GM21360 (cell line): ENCODE results near the gene IRX6.

Experiments used
- ATAC-seq: cut with Tn5 transposase; IDR thresholded peaks from one replicate; pipeline ENCODE4 v1.9.1; 2021; ENCODE audit warnings: mild to moderate bottlenecking, moderate library complexity; ENCODE audit not compliant: unreplicated experiment

IRX6 gene

GRCh38 chr16:55364811-55365210, 40.8 kb downstream of the IRX6 start:
- ATAC-seq: no peak

- ATAC-seq: no peak
These were observed 43.4 kb downstream of the IRX6 start for GRCh38 chr16:55367301-55367811.

DNA sequence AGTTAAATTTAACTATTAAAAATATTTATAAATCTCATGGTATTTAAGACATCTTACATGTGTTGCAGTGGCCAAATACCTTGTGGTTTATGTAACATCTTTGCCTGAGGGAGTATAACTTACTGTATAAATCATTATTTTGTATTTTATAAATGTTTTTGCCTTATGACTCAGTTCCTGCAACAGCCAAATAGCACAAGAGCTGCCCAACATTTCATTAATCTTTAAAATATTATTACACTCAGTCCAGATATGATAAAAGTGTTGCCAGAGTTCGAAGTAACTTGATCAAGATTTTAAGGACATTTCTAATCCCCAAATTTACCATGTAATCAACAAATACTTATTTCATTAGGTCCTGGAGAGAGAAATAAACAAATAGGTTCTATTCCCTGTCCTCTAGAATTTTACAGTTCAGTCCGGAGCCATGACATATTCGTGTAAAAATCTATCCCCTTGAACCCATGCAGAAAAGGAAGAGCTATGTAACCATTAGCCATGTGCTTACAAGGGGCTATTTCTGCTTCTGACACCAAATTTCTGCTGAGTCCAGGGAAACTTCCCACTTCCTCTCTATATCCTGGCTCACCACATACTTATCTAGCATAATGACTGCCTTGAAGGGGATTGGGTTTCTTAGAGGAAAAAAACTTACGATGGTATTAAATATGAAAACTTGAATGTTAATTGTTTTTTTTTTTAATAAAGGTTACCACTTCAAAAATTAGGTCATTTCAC, 44.0 kb downstream of the IRX6 start:
- ATAC-seq: no peak

- no peak for ATAC-seq
These were observed 45.1 kb downstream of the IRX6 start for GRCh38 chr16:55369151-55369550.

DNA sequence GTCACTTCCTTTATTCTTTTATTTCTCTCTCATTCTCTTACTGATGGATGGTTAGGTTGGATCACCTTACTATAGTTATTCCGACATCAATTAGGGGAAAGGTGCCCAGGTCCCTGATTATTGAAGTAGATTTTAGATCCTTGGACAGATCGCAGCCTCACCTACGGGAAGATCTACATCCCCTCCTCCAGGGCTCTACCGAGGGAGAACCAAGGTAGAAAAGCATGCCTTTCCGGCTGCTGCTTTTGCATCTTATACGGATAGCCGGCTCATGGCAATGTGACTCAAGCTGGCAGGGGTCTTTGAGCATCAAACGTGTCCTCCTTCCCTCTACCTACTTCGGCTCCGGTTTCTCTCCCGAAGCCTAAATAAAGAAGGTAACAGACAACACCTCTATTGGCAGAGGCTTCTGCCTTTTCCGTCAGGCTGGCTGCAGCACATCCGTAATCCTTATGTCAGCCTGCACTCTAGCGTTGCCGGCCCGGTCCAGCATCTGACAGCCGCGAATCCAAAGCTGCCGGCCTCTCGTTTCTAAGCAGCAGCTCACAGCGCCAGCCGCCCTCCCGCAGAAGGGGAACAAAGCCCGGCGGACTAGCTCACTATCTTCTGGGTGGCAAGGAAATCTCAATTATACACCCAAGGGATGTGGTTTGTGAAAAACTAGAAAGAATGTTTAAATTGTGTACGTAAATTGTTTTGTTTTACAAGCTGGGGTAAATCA, 46.9 kb downstream of the IRX6 start:
- ATAC-seq: no peak

DNA sequence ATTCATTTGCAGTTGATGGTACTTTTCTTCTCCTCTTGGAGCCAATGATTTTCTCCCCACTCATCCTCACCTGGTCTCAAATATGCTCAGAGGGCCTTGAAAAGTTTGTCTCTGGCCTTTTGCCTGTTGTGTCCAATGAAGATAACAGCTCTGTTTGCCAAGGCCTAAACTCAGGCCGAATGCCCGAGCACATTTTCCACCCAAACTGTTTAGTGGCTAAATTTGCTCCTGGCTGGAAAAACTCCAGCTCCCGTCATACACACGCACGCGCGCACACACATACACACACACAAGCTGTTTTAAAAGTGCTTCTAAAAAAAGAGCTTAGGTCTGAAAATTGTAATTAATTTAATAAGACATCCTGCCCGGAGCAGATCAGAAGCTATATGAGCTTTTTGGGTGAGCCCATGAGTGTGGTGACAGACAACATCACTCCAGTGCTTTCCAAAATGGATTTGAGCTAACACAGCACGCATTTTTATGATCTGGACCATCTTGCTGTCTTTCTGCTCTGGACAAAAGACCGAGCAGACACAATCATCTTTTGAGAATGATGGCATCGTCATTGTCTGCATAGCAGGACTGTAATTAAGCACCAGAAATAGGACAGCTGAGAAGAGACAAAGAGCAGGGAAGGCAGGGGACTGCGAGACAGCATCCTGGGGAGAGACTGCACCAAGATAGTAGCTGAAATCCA, 48.9 kb downstream of the IRX6 start:
- ATAC-seq: no peak

GRCh38 chr16:55373489-55373832, 49.5 kb downstream of the IRX6 start:
- ATAC-seq: no peak

DNA sequence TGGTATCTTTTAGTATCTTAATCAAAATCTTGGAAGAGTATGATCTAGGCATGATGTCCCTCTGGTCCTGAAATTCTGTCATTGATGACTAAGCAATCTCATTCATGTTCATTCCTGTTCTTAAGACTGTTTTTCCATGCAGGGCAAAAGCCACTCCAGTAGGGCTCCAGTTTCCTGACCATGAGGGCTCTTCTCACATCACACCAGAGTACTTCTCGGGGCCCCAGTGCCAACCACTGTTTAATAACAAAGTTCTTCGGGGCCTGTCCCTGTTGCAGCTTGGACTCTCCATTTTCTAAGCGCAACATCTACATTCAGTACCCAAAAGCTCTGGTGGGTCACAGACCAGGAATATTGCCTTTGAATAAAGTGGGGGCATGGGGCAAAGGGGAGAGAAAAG, 52.0 kb downstream of the IRX6 start:
- no peak for ATAC-seq

GRCh38 chr16:55376567-55377167, 52.7 kb downstream of the IRX6 start:
- ATAC-seq: no peak

DNA sequence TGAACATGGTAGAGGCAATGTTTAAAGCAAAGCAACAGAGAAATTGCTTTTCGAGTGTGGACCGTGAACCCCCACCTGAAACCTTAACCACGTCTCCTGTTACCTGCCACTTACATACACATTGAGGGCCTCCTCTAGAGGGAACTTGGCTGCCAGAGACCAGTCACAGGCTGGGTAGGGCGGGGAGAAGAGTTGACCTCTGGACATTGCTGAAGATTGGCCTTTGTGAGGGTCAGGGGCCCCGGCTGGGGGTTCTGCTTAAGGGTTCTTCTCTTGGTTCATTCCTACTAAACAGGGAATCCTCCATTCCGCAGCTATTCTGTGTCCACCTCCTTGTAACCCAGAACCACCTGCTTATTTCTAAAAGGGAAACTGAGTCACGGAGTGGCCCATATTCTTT, 53.8 kb downstream of the IRX6 start:
- ATAC-seq: no peak

DNA sequence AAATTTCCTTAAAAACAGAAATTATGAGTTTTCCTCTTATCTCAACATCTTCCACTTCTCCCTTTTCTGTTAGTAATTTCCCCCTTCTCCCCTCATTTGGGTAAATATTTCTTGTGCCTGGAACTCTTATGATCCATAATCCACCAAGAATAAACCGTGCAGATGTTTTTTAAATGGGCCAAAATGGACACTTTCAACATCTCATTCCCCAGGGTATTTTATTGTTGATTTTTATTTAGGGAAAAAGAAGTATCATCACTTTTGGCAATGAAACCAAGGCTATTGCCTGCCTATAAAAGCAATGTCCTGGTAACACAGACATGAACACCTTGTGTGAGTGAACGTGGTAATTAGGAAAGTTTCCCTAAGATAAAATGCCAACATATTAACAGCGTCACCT, 54.6 kb downstream of the IRX6 start:
- no peak for ATAC-seq

DNA sequence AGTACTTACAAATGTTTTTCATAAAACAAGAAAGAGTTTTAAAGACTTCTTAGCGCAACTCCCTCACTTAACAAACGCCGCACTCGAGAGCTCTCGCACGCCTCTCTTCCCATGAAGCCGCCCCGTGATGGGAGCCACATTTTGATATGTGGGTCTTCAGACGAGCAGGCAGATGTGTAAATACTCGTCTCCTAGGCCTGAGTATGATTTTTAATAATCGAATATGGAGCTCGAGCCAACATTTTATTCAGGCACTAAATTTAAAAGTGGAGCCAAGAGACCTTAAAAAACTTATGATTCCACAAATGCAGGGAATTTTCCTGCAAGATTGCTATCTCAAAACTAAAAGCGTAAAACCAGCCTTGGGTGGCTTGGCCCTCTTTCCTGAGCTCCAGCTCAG, 55.4 kb downstream of the IRX6 start:
- ATAC-seq: no peak

DNA sequence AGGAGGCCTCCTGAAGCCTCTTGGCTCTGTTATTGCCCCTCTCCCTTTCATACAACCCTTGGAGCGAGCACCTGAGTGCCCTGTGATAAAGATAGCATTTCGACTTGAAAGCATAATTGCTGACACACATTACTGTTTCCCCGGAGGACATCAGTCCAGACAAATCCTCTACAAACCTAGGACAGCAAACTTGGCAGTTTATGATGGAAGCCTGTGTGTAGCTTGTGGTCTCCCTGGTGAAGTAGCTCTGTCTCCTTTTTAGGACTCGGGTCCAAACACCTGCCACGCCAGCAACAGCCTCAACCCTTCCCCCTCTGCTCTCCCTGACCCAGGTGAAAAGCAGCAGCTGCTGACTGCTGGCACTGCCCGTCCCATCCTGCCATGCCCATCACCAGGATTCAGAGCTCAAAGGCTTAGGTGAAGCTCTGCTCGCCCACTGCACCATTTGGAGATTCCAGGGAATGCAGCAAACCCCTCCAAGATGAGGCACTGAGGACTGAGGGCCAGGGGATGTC, 55.9 kb downstream of the IRX6 start:
- no peak for ATAC-seq
